ENCODE measurements around the gene CTDNEP1.
"Not testable (repeated sequence)": the region's sequence is repeated elsewhere in the genome, so short reads cannot be mapped to it uniquely, and the experiment has no call there.

The CTDNEP1 gene

DNA sequence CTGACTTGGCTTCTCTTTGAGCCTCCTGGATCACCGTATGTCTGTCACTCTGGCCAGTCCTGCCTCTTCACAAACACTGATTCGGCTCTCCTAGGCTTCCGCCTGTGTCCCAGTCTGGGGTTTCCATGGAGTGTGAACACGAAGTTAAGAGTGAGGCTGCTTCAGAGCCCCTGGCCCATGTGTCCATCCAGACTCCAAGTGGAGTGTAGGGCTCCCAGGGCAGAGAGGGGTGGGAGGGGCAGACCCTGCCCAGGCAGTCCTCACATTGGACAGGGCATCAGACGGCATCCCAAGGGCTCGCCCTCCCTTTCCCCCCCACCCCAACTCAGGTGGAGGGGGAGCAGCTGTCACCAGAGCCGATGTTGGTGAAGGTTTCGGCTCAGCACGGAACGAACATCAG lies 7.7 kb downstream of the CTDNEP1 start:
- not testable (repeated sequence) for DNase-seq

DNA sequence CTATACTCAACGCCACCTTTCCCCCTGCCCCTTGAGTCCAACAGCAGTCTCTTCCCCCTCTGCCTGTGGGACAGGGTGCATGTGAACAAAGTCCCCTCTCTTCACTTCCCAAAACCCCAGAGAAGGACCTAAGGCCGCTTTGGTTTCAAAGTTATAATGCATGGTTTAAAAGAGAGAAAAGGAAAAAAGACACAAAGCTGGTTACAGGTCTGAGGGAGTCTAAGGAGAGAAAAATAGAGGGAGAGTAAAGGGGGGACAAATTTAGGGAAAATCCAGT lies 8.1 kb downstream of the CTDNEP1 start:
- DNase-seq = no peak

DNA sequence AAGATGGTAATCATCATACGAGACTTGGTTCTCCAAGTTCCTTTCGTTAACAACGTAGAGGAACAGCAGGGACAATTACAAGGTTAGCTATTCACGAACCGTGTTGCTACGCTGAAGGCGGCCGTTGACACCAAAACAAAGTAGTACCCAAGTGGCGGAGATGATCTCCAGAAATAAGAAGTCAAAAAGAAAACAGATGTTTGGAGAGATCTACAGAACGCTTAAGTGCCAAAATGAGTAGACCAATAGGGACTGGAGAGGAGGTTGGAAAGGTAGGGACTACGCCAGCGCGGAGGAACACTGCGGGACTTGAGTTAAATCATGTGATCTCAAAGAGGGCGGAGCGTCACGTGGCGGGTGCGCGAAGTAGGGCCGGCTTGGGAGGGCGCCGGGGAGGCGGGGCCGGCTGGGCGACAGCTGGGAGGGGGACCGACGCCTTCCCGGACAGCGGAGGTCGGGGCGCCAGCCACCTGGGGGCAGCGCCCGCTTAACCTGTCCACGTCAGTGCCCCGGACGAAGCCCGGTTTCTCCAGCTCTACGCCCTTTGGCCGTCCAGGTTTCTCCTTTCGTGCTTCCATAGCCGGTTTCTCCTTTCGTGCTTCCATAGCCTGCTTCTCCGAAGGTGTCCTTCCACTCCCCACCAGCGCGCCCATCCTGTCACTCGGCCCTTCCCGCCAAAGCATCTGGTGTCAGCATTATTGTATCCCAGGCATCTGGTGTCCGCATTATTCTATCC lies 8.6 kb downstream of the CTDNEP1 start:
- peak; percentile 89 for DNase-seq

DNA sequence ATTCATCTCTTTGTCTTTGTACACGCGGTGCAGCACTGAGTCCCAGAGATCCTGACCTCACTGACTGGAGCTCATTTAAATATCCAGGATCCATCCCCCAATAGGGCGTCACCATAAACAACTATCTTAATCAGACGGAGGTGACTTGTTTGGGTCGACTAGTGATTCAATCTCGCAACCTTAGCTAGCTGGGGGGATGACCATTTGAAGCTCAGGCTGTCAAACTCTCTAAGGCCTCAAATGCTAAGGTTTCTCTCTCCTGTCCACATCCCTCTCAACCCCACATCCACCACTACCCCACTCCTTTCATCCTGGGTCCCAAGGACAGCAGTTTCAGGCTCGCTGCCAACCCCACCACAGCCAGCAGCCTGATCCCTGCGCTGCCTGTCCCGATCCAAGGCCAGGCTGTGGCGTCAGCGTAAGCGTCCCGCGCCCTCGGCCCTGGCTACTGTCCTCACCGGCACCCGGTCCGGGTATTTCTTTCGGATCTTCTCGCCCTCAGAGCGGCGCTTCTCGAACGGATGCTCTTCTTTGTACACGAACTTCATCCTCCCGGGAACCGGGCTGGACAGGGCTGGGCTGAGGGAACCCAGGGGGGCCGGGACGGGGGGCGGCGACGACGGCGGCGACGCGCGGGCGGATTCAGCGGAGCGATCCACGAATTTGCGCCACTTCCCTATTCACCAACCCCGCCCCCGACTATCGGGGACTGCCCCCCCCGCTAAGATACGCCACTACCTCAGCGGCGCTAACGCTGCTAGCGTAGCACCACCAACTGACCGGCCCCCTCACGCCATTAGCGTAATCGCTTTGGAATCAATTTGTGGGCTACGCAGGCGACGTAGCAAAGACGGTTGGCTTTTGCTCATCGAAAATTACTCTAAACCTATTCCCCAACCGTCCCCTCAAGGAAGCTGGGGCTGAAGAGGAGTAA lies 9.5 kb downstream of the CTDNEP1 start, which contains the start of gene GABARAP:
TSS of gene GABARAP (minus strand) at position 667 of the 934 bp plus-strand sequence. CDS start at position 548, 119 bp downstream.
- peak; percentile 89 for DNase-seq

DNA sequence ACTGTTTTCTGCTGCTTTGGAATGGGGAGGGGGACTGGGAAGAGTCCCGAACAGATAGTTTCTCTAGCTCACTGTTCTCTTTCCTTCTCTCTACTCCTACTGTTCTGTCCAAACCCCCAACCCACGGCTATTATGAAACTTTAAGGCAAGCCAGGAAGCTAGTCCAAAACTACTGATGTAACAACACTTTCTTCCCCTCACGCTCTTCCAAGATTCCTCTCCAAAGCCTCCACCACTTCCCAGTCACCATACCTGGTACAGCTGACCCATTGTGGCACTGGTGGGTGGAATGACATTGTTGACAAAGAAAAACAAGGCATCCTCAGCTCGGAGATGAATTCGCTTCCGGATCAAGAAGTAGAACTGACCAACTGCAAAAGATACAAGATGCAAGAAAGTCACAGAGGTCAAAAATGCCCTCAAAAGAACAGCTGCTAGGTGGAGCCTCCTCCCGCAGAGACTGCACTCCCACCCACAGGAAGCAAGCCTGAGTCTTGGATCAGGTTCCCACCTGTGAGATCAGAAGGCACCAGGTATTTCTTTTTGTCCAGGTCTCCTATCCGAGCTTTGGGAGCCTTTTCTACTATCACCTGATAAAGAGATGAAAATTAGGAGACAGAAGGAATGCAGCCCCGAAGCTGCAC lies 10.3 kb downstream of the CTDNEP1 start:
- DNase-seq = no peak

DNA sequence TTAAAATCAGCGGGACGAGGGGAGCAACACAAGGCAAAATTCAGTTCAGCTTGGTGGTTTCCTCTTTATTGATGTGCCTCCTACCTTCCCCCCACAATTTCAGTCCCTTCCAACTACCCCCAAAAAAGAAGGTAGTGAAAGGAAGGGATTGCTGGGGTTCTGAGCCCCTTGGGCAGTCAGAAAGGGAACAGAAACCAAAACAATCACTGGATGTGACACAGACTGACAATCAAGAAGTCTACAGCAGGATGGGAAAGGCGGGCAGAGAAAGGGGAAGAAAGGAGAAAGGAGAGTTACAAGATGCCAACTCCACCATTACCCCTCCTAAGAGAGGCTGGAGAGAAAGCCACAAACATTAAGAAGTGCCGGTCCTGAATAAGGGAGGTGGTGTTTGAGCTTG lies 11.2 kb downstream of the CTDNEP1 start:
- DNase-seq = no peak

DNA sequence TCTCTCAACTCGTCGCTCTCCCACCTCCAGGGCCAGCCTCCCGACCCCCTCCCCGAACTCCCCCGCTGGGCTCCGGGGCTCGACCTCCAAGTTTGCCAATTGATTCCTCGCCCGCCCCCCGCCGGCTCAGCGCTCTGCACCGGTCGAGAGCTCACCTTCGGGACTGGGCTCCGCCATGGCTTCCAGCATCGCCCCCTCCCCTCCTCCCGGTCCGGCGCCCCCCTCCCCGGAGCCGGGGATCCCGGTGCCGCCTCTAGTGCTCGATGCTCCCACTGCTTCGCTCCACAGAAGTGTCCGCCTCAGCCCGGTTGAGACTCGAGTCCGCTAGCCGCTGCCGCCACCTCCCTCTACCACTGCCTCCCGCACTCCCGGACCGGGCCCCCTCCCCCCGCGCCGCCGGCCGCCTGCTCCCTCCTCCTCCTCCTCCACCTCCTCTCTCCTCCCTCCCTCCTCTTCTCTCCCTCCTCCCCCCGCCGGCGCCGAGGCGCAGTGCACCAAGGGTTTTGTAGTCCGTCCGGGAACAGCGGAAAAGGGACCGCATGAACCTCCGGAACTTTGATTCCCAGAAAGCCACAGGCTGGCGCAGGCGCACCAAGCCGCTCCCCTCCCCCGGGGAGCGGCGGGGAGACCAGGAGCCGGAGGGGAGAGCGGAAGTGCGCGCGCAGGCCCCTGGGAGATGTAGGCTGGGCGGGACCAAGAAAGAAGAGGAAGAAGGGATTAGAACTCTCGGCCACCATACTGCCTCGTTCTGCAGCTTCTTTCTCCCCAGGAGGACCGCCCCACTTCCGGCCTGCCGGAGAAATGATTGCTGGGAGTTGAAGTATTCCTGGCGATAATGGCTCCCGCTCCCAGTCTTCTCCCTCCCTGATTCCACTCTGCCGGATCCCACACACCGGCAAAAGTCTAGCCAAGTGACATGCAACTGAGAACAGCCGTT lies 12.2 kb downstream of the CTDNEP1 start, which contains the start of gene PHF23:
TSS of gene PHF23 (minus strand) at position 367 of the 937 bp plus-strand sequence. CDS start at position 189, 178 bp downstream.
- peak; percentile 98 for DNase-seq

DNA sequence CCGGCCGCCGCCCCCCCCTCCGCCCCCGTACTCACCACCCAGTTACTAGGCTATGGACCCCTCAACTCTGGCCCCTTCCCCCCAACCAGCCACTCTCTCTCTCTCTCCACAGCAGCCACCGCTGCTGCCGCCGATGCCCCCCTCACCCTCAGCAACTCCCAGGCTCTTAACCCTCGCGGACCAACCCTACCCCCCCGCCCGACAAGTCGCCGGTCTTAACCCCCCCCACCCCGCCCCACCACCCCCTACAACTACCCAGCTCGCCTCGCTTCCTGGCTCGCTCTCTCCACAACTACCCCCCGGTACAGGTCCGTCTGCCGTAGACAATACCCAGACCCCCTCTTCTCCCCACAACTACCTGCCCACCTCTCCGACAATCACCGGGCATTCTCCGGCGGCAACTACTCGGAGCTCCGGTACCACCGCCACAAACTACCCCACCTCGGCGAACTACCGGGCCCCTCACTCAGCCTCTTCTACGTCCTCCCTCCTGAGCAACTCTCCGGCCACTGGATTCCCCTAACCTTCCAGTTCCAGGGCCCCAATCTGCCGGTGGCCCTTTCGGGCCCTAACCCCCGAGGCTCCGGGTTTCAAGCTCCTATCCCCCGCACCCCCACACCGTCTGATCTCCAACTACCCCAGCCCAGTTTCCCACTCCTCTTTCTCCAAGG lies 13.0 kb downstream of the CTDNEP1 start:
- peak; percentile 18 for DNase-seq

DNA sequence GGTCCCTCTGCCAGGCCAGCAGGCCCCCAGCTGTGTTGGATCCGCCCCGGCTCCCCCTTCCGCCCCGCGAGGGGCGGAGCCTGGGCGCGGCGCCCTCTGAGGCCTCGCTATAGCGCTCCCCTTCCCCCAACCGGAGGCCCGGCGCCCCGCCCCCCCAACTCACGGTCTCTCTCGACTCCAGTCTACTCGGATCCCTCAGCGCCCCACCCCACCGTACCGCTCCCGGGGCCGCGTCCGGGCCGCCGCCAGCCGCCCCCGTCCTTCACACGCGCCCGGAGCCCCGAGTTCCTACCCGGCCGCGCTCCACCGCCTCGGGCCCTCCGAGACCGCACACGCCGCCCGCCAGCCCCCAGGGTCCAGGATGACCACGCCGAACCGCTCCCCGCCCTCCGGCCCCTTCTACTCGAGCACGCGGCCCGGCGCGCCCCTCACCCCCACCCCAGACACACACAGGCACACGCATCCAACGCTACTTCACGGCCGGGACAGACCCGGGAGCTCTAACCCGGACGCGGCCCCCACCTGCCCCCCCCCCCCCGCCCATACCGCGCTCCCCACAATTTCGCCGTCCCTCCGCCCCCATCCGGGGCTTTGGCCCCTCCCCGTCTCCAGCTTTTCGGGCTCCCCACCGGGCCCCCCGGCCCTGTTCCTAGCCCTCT lies 13.6 kb downstream of the CTDNEP1 start:
- peak; percentile 72 for DNase-seq

DNA sequence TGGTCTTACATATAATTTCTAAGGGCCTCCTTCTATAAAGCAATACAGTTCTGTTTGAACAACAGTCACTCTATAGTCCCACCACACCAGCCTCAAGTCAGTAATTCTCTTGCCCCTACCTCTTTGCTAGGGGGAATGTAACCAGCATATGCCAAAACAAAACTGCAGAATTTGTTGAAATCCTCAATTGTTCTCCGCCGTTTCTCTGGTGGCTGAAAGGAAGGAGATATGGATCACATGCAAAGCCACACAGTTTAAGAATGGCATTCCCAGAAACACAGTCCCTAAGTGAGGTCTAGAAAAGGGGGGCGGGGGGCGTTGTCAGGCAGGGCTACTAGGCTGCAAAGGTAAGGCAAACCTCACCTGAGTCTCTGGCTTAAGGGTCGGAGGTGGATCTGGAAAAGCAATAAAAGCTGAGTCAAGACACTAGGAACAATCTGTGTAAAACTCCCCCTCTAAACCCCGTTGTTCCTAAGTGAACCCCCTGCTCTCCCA lies 14.2 kb downstream of the CTDNEP1 start:
- DNase-seq = no peak

DNA sequence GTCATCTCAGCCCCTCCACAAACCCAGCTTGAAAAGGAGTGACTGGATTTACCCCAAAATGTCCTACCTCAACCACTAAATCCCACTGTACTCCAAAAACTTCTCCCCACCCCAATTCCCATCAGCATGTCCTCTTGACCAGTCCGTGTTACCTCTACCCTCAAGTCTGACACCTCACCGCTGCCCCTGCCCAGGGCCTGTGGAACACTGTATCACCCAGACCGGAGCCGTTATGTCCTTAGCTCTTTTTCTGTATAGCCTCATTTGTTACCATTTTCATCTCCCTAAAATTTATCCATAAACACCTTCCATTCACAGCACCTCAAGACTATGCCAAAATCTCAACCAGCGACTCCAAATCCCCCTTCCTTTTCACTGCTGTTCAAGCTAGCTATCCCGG lies 14.7 kb downstream of the CTDNEP1 start:
- no peak for DNase-seq

DNA sequence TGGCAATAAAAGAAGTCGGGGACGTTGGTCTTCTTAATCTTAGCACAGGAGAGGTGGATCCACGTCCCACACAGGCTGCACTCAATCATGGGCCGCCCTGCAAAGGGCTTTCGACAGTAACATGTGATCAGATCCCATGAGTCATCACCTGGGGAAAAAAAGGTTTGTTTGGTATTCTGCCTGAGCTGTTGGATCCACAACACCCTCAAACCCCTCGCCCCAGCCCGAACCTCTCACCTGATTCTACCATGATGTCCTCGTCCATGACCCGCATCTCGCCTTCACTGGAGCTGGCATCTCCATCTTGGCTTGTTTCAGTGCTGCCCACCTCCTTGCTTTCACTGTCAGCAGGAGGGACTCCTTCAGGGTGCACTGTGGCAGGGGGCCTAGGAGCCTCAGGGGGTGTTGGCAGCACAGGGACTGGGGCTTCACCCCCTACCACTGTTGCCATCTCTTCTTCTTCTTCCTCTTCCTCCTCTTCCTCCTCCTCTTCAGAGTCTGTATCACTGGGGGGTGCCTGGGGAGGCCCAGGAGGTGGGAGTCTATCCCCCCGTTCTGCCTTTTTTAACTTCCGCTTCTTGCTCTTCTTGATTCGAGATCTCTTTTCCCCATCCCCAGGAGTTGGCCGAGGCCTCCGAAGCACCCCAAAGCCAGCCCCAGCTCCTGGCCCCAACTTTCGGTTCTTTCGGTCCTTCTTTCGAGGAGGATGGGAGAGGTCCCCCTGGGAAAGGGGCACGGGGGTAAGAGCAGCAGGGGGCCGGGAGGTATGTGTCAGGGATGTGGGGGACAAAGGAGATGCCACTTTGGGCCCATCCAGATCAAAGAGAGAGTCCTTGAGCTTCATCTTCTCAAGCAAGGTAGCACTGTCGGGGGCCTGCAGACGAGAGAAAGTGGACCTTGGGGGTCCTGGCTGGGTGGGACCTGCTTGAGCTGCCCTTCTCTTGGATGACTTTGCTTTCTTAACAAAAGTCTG lies 15.6 kb downstream of the CTDNEP1 start:
- DNase-seq = no peak

DNA sequence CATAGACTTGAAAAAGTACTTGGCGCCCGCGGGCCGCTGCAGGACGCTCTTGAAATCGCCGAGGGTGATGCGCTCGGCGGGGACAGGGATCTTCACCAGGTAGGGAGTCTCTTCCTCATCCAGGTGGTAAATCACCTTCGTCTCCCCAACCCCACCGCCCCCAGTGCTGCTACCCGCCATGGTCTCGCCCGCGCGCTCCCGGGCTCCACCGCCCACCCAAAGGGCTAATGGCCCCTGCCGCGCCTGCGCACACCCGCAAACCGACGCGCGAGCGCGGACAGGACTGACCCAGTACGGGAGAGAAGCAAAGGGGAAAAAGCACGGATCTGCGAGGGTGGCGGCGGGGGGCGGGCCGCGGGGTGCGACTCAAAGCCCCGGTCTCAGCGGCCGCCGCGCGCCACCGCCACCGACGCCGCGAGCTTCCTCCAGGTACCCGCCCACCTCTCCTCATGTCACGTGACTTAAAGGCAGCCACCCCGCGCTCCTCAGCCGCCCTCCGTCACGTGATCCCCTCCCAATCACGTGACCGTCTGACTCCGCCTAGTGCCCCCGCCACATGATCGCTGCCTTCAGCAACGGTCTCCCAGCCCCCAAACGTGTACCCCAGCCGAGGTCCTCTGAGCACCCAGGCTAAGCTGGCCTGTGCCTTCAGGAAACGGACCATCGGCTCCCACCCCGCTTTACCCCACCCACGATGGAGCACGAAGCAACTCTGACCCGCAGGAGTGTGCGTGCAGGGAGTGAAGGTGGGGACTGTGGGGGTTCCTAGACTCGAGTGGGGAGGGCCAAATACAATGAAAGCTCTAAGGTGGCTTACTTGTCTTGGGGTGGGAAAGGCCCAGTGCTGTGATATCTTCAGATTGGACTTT lies 17.2 kb downstream of the CTDNEP1 start, which contains the start of gene DVL2:
TSS of gene DVL2 (minus strand) at position 435 of the 869 bp plus-strand sequence. CDS start at position 180, 255 bp downstream.
- peak; percentile 89 for DNase-seq

DNA sequence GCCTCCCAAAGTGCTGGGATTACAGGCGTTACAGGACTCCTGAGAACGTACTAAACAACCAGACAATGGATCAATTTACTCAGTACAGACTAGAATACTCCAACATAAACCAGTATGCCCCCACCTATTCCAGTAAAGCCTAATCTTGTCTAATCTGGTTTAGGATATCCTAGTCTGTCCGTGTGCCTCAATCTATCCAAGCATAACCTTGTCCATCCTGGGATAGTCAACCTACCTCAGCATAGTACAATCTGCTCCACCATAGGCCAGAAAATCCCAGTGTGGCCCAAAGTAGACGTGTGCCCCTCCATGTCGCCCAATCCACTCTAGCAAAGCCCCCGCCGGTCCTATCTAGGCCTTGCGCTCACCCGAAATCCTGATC lies 17.8 kb downstream of the CTDNEP1 start:
- DNase-seq = no peak

DNA sequence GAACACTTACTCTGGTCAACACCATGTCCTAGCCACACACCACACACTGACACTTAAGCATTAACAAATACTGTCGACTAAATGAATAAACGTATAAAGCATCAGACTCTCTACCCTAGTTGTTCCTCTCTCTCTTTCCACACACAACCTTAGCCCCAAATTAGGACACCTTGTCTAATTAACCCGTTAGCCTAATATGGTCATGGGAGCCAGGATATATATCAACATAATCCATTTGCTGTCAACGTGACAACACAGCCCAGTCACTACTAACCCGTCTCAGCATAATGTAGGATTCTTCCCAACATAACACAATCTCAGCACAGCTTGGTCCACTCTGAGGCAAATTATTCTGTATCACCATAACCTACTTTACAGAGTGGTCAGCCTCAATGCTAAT lies 19.4 kb downstream of the CTDNEP1 start:
- DNase-seq = no peak

DNA sequence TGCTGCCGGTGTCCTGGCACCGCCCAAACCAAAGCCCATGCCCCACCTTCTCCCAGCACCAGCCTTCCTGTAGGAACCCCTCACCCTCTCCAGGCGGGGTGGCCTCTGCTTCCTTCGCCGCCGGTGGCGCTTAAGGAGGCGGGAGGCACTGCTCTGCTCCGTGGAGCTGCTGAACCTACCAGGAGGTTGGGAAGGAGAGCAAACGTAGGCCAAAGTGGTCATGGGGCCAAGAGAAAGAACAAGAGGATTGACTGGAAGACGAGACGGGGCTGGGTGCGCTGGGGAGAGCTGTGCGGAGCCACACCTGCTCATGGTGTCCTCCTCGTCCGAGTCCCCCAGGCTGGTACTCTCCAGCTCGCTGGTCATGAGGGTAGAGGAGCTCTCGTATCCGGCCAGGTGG lies 22.0 kb downstream of the CTDNEP1 start:
- no peak for DNase-seq

DNA sequence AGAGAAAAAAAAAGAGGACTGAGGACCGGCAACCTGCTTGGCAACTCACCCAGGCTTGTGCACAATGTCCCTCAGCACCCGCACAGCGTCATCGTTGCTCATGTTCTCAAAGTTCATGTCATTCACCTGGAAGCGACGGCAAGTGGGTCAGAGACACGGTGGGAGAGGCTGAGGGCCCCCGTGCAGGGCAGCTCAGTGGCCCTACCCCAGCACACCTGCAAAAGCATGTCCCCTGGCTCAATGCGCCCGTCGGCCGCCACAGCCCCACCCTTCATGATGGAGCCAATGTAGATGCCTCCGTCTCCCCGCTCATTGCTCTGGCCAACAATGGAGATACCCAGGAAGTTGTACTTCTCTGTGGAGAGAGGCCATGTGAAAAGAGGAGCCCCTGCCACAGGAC lies 22.6 kb downstream of the CTDNEP1 start:
- no peak for DNase-seq

All from activated effector memory CD4-positive, alpha-beta T cell treated with Interleukin-2 at 50 U/mL for 16 hours (primary cell).